Ecto neural progenitor cell (in vitro differentiated cells): Measurements from ENCODE around the gene PODNL1.
"Not testable (repeated sequence)": the region's sequence is repeated elsewhere in the genome, so short reads cannot be mapped to it uniquely, and the experiment has no call there.

Experiments used
- DNase-seq: peaks from one replicate; pipeline ENCODE4 v3.0.0-alpha.2; 2018; ENCODE audit warnings: low spot score

The PODNL1 gene

GRCh38 chr19:13926010-13926409, 12.2 kb downstream of the PODNL1 start:
- DNase-seq = no peak

DNA sequence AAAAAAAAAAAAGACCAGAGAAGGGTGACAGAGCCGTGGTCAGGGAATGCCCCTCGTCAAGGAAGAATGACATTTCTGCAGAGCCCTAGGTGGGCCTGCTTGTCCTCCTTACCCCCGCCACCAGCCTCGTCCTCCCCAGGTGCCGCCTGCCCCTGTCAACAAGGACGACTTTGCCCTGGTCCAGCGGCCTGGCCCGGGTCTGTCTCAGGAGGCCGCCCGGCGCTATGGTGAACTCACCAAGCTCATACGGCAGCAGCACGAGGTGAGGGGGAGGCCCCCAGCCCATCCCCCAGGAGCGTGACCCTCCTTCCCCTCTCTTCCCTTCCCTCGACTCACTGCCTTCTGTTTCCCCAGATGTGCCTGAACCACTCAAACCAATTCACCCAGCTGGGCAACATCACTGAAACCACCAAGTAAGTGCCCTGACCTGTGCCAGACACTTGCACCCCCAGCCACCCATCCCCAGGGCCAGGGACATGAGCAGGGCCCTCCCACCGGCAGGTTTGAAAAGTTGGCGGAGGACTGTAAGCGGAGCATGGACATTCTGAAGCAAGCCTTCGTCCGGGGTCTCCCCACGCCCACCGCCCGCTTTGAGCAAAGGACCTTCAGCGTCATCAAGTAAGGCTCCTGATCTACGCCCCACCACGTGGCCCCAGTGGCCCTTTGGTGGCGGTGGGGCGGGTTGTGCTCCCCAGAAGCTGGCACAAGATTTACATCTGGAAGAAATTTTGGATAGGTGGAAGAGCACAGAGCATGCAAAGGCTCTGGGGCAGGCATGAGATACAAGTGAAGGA, 14.8 kb downstream of the PODNL1 start:
- DNase-seq = no peak

GRCh38 chr19:13922118-13922517, 16.1 kb downstream of the PODNL1 start:
- not testable (repeated sequence) for DNase-seq

GRCh38 chr19:13920940-13921747, 17.1 kb downstream of the PODNL1 start:
- DNase-seq = no peak

GRCh38 chr19:13920524-13920923, 17.7 kb downstream of the PODNL1 start:
- DNase-seq = no peak

DNA sequence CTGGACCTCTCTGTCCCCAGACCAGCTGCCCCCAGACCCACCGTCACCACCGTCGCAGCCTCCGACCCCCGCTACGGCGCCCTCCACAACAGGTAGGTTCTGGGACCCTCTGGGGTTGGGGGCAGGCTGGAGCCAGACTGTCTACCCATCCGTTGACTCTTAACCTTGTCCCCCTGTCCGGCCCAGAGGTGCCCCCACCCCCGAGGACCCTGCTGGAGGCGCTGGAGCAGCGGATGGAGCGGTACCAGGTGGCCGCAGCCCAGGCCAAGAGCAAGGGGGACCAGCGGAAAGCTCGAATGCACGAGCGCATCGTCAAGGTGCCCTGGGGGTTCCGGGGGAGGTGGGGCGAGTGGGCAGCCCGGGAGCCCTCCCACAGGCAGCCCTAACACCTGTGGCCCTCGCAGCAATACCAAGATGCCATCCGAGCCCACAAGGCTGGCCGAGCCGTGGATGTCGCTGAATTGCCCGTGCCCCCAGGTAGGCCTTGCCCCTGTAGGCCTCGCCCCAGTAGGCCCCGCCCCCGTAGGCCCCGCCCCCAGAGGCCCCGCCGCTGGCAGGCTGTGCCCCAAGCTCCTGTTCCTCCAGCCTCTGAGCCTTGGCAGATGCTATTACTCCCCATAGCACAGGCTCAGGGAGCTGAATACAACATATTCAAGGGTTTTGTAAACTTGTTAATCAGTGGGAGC, 19.3 kb downstream of the PODNL1 start:
- no peak for DNase-seq

DNA sequence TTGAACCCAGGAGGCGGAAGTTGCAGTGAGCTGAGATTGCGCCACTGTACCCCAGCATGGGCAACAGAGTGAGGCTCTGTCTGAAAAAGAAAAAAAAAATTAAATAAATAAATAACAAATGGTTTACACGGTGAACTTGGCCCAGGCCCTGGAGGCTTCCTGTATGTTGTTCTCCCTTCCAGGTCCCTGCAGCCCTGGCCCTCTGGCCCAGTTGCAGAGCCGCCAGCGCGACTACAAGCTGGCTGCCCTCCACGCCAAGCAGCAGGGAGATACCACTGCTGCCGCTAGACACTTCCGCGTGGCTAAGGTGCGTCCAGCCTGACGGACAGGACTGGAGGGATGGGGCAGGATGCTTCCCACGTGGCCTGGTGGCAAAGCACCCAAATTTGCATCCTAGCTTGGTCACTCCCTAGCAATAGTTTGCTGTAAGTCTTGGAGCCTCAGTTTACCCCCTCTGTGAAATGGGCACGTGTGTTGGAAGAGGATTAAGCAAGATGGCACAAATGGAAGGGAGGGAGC, 20.3 kb downstream of the PODNL1 start:
- no peak for DNase-seq

- no peak for DNase-seq
Observed at GRCh38 chr19:13914777-13915176, 23.4 kb downstream of the PODNL1 start.

- no peak for DNase-seq
Observed at GRCh38 chr19:13913352-13913751, 24.9 kb downstream of the PODNL1 start.

GRCh38 chr19:13909430-13909829, 28.8 kb downstream of the PODNL1 start:
- DNase-seq = no peak

DNA sequence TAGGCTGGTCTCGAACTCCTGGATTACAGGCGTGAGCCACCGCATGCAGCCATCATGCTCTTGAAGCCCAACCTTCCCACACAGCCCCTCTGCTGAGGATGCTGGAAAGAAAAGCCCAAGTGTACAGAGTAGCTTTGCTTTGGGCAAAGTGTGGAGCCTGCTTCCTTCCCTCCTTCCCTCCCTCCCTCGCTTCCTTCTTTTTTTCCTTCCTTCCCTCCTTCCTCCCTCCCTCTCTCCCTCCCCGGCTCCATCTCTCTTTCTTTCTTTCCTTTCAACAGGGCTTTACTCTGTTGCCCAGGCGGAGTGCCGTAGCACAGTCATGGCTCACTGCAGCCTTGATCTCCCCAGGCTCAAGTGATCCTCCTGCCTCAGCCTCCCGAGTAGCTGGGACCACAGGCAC, 29.5 kb downstream of the PODNL1 start:
- DNase-seq = no peak

GRCh38 chr19:13906910-13907309, 31.3 kb downstream of the PODNL1 start:
- DNase-seq = no peak

- DNase-seq = no peak
Observed at GRCh38 chr19:13906521-13906904, 31.7 kb downstream of the PODNL1 start.

DNA sequence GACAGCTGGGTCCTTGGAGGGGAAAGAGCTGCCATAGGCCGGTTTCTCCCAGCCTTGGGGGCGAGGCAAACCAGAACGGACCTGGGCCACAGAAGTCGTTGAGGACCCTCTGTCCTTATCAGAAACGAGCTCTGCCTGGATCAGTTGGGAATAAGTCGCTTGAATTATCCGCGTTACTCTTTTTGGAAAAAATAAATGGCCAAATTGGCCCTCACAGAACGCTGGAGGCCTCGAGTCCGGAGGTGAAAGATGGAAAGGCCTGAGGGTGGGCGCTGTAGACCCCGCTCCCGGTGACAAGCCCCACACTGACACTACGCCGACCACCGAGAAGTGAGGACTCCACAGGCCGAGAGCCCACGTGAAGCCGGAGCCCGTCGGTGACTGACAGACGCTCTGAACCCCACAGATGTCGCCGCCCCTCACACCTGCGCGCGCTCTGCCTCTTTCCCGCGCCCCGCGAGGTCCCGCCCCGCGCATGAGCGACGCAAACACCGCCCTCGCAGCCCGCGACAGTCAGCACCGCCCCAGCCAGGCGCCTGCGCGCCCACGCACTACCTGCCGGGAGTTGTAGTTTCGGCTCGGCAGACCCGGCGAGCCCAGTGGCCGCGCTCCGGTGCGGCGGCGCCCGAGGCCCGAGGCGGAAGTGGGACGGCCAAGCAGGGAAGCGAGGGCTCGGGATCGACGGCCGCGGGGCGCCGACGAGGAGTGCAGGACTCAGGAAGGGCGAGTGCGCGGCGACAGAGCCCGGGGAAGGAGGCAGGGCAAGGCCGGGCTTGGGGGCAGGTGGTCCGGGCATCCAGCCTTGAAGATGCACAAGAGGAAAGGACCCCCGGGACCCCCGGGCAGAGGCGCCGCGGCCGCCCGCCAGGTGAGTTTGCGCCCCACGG, 32.3 kb downstream of the PODNL1 start, which contains the start of the genes BRME1 and CC2D1A:
BRME1 (minus strand) TSS at position 484 of the 887 bp plus-strand sequence. CDS start 1,225 bp downstream, outside the sequence.
CC2D1A (plus strand) TSS at position 568 of the 887 bp plus-strand sequence; CDS start at position 809, 241 bp downstream.
- peak; percentile 96 for DNase-seq

DNA sequence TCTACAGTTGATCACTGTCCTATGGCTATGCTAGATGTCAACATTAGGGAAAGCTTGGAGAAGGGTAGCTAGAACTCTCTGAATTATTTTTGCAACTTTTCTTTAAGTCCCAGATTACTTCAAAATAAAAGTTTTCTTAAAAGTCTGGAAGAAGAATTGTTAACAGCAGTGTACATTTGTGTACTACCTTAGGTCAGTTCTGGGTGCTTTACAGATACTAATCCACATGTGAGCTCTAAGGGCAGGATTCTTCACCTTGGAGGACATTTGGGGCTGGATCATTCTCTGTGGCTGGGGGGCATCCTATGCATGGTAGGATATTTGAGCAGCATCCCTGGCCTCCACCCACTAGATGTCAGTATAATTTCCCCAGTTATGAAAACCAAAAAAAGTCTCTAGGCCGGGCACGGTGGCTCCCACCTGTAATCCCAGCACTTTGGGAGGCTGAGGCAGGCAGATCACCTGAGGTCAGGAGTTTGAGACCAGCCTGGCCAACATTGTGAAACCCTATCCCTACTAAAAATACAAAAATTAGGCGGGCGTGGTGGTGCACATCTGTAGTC, 35.1 kb downstream of the PODNL1 start:
- no peak for DNase-seq

GRCh38 chr19:13899912-13900584, 38.2 kb downstream of the PODNL1 start:
- DNase-seq = no peak

DNA sequence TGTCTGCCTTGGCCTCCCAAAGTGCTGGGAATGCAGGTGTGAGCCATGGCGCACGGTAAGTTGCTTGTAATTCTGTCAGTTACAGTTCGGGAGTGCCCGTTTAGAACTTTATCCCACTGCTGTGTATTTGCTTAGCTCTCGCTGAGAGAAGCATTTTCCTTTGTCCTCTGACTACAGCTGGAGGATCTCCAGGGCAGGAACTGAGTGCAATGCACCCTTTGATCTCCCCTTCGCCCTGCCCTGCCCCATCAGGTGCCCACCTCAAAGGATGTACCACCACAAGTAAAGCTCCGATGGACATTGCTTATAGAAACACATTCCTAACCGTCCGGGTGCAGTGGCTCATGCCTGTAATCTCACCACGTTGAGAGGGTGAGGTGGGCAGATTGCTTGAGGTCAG, 38.8 kb downstream of the PODNL1 start:
- no peak for DNase-seq

DNA sequence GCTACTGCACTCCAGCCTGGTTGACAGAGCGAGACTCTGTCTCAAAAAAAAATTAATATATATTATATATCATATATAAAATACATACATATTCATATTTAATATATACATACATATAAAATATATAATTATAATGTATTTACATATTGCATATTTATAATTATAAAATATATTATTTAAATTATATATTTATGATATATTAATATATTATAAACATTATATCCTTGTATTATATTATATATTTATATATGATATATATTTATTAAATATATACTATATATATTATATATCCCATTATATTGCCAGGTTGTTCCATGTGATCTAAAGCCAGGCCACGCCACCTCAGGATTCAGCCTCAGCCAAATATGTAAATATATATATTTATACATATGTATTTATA, 42.0 kb downstream of the PODNL1 start:
- DNase-seq = no peak

- no peak for DNase-seq
Observed at GRCh38 chr19:13894552-13894951, 43.7 kb downstream of the PODNL1 start.

DNA sequence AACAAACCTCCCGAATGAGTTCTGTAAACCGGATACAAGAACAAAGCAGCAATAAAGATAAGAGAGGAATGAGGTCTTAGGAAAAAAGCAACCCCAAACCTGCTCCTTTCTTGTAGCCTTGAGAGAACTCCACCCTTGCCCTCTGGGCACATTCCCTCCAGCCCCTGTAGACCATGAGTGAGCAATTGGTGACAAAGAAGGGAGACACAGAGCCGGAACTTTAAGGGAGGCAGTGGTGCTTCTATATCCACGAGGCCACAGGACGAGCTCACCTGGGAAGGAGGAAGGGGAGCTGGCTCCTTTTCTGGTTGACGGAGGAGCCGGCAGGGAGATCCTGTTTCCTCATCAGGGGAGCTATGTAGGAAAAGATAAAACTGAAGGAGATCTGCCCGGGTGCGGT, 45.3 kb downstream of the PODNL1 start:
- DNase-seq = no peak
